ENCODE measurements around the gene ATL2.

GRCh38 chr2:38263293-38263692 is 113.8 kb downstream of the ATL2 start:
- no peak for TF ChIP-seq CTCF (IDR thresholded peaks at IDR 0.05; ENCODE audit: borderline replicate concordance, extremely low read depth, low read length, poor library complexity, severe bottlenecking)
- no peak for TF ChIP-seq EZH2 (IDR thresholded peaks at IDR 0.05; ENCODE audit: borderline replicate concordance, low read depth, low read length, severe bottlenecking)

Data from DND-41 (cell line).